Ovary (tissue), 9 donors: ENCODE data around the gene TAGAP. TPM values are rescaled to one million over a fixed set of nuclear protein-coding genes. Genes with fewer than 3 reads are reported as not detected.

Experiments used
- DNase-seq, 5 donors: peaks; one replicate each; pipeline ENCODE4 v3.0.0-alpha.2; 2019 to 2020
- H3K27ac ChIP-seq, 2 donors: fragments of 200-600 bp; one replicate each; pipeline versions ENCODE4 v1.5.1 to v1.8.0; 2019 to 2022
- H3K27me3 ChIP-seq: fragments of 200-600 bp; one replicate; pipeline ENCODE4 v1.8.0; 2022
- H3K36me3 ChIP-seq: fragments of 200-600 bp; sonication (generic); one replicate; pipeline ENCODE4 v1.5.1; 2019
- H3K4me1 ChIP-seq: one replicate; pipeline ENCODE4 v1.8.1; 2013; ENCODE audit warnings: mild to moderate bottlenecking, moderate library complexity; ENCODE audit not compliant: insufficient read depth
- H3K4me3 ChIP-seq: fragments of 200-600 bp; sonication (generic); one replicate; pipeline ENCODE4 v1.5.1; 2017
- H3K9me3 ChIP-seq, 2 donors: fragments of 200-600 bp in 1 of 2; sonication (generic) in 1 of 2; one replicate each; pipeline versions ENCODE4 v1.5.1 to v1.8.1; 2013 to 2019; ENCODE audit warnings: mild to moderate bottlenecking in 1 of 2, moderate library complexity in 1 of 2
- EP300 ChIP-seq: sonication (generic); formaldehyde crosslinking; IDR thresholded peaks from one replicate; pipeline ENCODE4 v1.6.1; 2017; ENCODE audit warnings: antibody characterized with exemption
- POLR2A ChIP-seq: fragments of 450-650 bp; IDR thresholded peaks from one replicate; pipeline ENCODE4 v1.6.1; 2017; ENCODE audit warnings: antibody characterized with exemption, mild to moderate bottlenecking, moderate library complexity
- WGBS, 3 donors: extraction: QIAGEN DNeasy Blood & Tissue Kit in 1 of 3; methylation state at CpG; one replicate each; pipeline versions ENCODE4 v1.1.5 to v1.1.7; 2013 to 2017; 5-methylcytosine and 5-hydroxymethylcytosine counted together
- intact Hi-C, 4 donors: fragments of 100-400 bp; cut with DNase I; formaldehyde crosslinking; loops; one replicate each; pipeline versions ENCODE4 v1.11.0 to v1.15.1; 2022 to 2023
- polyA plus RNA-seq, 2 donors: library from polyadenylated mRNA; stranded (reverse); fragments of 200-250 nt in 1 of 2; fragments of 350-450 nt in 1 of 2; fragmentation: Illumina TruSeq in 1 of 2; extraction: RNeasy Lipid Tissue Mini Kit (QIAGEN cat#74804) in 1 of 2; gene quantifications; one replicate each; pipeline ENCODE4 v1.2.3, GENCODE V29; 2013 to 2014
- total RNA-seq, 7 donors: library from RNA; depleted of rRNA in 2 of 7; stranded (reverse); fragments of >200 nt in 2 of 7; fragmentation: NEBNext Ultra II Directional in 3 of 7; extraction: Animal tissue kit (Norgen Biotek cat#: 25700) in 3 of 7; gene quantifications; one replicate each; pipeline versions ENCODE4 v1.1.0 to v1.2.4, GENCODE V29; 2016 to 2023
- TF ChIP-seq, protein P1 (sequence below), 3 donors: fragments of 450-650 bp in 2 of 3; fragments of 200-600 bp in 1 of 3; IDR thresholded peaks; one replicate each; pipeline versions ENCODE4 v1.5.1 to v1.8.0; 2016 to 2022; ENCODE audit warnings: antibody characterized with exemption in 3 of 3, mild to moderate bottlenecking in 1 of 3
- donor health status: DM: no; HTN: no; CAD: no; lungs with moderate emphysema.
- donor health status: DM: no; HTN: no; CAD: no.
- donor health status: Bipolar disorder and iron deficiency.
- donor health status: DM: yes; HTN: yes; CAD: no.
- donor health status: DM: no; HTN: no; CAD: no.
- donor health status: DM: yes; HTN: yes; CAD: no.

TAGAP gene
- total and polyA plus RNA-seq, 9 donors = 0.58 to 5.1 (median 1.4) TPM

DNA sequence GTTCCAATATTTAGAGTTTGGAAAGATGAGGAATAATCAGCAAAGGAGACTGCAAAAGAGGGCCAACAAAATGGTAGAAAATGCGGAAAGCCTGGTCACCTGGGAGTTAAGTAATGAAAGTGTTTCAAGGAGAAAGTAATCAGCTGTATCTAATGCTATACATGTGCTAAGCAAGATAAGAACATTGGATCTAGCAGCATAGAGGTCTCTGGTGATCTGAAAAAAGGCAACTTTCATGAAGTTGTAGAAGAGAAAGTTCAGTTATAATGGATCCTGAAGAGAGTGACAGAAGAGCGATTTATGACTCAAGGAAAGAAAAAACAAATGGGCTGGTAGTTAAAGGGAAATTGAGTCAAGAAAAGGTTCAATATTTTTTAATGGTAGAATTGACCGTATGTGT lies 40.2 kb downstream of the TAGAP start:
- Histone ChIP-seq H3K4me1 (no peaks in the 10 kb centered on the region), H3K9me3 (no peaks in the 10 kb centered on the region), H3K36me3 (no peaks in the 10 kb centered on the region), H3K4me3 (no peak overlapping the region), H3K27ac (no peak overlapping the region), H3K27me3 (no peaks in the 10 kb centered on the region)
- DNase-seq = no peak
- TF ChIP-seq EP300 (no peak), POLR2A (no peak)
- TF ChIP-seq, protein P1, sequence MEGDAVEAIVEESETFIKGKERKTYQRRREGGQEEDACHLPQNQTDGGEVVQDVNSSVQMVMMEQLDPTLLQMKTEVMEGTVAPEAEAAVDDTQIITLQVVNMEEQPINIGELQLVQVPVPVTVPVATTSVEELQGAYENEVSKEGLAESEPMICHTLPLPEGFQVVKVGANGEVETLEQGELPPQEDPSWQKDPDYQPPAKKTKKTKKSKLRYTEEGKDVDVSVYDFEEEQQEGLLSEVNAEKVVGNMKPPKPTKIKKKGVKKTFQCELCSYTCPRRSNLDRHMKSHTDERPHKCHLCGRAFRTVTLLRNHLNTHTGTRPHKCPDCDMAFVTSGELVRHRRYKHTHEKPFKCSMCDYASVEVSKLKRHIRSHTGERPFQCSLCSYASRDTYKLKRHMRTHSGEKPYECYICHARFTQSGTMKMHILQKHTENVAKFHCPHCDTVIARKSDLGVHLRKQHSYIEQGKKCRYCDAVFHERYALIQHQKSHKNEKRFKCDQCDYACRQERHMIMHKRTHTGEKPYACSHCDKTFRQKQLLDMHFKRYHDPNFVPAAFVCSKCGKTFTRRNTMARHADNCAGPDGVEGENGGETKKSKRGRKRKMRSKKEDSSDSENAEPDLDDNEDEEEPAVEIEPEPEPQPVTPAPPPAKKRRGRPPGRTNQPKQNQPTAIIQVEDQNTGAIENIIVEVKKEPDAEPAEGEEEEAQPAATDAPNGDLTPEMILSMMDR (IDR thresholded peaks at IDR 0.05) = no peak
- WGBS, 3 donors = 63 to 80% (median 78%) methylated on average over 3 of the region's 3 CpGs
- intact Hi-C loops = loop anchor here in 1 of 4 donors (10.0 kb wide), 1 partner anchor 100 kb away; no protein-coding TSS in a partner anchor

DNA sequence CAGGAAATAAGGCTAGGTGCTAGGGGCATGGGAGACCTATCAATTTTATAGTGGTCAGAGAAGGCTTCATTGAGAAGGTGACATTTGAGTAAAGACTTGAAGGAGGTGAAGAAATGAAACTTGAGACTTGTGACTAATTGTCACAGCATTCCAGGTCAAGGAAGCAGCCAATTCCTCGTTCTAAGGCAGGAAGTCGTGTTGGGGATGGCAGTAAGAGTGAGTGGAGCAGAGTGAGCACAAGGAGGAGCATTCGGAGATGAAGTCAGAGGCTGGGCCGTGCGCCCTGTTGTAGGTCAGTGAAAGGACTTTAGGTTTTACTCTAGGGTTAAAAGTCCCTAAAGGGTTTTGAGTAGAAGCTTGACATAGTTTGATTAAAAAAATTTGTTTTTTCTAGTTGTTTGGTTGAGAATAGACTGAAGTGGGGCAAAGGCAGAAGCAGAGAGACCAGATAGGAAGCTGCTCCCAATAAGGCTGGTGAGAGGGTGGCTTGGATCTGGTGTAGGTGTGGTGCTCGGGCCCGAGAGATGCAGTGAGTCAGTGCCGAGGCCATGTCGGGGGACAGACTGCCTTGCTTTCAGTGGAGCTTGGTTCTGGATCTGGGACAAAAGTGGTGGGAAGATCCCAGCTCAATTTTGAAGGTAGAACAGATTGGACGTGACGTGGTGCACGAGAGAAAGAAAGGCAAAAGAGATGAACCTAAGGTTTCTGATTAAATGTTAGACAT lies 42.2 kb downstream of the TAGAP start:
- TF ChIP-seq EP300 = no peak
- TF ChIP-seq, protein P1 (IDR thresholded peaks at IDR 0.05) = no peak
- no peak for TF ChIP-seq POLR2A
- WGBS, 3 donors = 95 to 97% (median 95%) methylated on average over 12 of the region's 12 CpGs
- H3K9me3 ChIP-seq = no peaks in the 10 kb centered on the region
- H3K27ac ChIP-seq = no peak overlapping the region
- no peaks in the 10 kb centered on the region for H3K4me1 ChIP-seq
- no peaks in the 10 kb centered on the region for H3K27me3 ChIP-seq
- DNase-seq = no peak
- no peaks in the 10 kb centered on the region for H3K36me3 ChIP-seq
- no peak overlapping the region for H3K4me3 ChIP-seq
- intact Hi-C loops = loop anchor here in 1 of 4 donors (10.0 kb wide), 1 partner anchor 102 kb away; no protein-coding TSS in a partner anchor

DNA sequence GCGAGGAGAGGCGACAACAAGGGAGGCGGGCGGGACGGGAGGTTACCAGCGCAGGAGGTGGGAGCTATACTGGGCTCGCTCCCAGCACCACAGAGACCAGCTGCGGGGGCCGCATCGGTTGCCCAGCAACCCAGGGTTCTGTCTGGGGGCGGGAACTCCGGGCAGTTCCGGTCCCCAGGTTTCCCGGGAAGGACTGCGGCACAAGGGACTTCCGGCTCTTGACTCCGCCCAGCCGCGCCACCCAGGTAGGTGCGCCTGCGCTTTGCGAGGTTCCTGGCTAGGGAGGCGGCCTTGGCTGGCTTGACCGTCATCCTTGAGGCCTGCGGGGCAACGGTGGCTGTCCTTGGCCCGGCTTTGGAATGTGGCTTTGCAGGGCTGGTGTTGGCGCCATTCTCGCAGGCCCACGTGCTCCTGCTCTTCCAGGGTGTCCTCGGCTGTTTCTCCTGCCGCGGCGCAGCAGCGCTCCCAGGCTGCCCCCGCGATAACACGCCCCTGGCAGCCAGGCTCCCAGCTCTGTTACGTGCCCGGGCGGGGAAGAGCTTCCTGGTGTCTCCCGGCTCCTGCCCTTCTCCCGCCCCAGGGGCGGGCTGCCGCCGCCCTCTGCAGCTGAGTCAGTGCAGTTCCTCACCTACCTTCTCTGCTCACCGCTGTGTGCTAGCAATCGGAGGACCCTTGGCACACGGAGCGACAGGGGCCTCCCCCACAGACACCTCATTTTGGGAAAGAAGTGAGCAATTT lies 45.0 kb downstream of the TAGAP start, which contains the start of gene RSPH3:
Gene RSPH3 (minus strand): TSS at position 537 of the 738 bp plus-strand sequence. CDS start 652 bp downstream, outside the sequence.
- peak within 1 kb of the TSS; percentile 43 to 78 for H3K27ac ChIP-seq
- no peaks in the 10 kb centered on the region for H3K36me3 ChIP-seq
- peak; percentile 38 for TF ChIP-seq POLR2A
- TF ChIP-seq, protein P1 (IDR thresholded peaks at IDR 0.05) = peak in 2 of 3 donors; percentile 11 to 25
- no peak for TF ChIP-seq EP300
- no peaks in the 10 kb centered on the region for H3K4me1 ChIP-seq
- H3K4me3 ChIP-seq = peak within 1 kb of the TSS; percentile 72
- H3K27me3 ChIP-seq = no peaks in the 10 kb centered on the region
- WGBS, 3 donors = 0 to 1% (median 1%) methylated on average over 43 to 50 of the region's 50 CpGs
- H3K9me3 ChIP-seq = no peaks in the 10 kb centered on the region
- DNase-seq = peak; percentile 94 to 97 (median 95)
- intact Hi-C loops = loop anchor here in 1 of 4 donors (10.0 kb wide), 1 partner anchor 105 kb away; no protein-coding TSS in a partner anchor

DNA sequence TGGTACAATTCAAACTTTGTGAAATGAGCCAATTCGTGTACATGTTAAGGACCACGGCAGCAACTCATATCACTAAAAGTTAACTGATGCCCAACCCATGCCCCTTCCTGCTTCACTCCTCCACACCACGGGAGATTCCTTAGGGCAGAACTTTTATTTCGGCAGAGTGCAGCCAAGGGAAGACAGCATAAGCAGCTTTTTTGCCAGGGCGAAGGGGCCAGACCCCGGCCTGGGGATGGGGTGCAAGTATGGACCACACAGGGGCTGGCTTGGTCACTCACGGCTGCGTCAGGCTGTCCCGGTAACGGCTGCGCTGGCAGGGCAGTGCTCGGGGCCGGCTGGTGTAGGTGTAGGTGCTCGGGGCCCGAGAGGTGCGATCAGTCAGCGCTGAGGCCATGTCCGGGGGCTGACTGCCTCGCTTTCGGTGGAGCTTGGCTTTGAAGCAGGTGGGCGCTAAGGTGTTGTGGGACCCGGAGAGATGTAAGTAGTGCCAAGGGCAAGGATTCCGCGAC lies 45.6 kb downstream of the TAGAP start:
- Histone ChIP-seq H3K9me3 (no peaks in the 10 kb centered on the region), H3K4me1 (no peaks in the 10 kb centered on the region), H3K36me3 (no peaks in the 10 kb centered on the region), H3K4me3 (peak overlapping the region; percentile 72), H3K27me3 (no peaks in the 10 kb centered on the region), H3K27ac (peak overlapping the region; percentile 43 to 78)
- WGBS, 3 donors = 1% methylated on average over 24 of the region's 24 CpGs
- TF ChIP-seq POLR2A (no peak), EP300 (no peak)
- TF ChIP-seq, protein P1 (IDR thresholded peaks at IDR 0.05) = no peak
- DNase-seq = no peak
- intact Hi-C loops = no loop called here
